Panc1 (cell line): ENCODE measurements around the gene RILP.

ENCODE experiments used
- SIN3A ChIP-seq: IDR thresholded peaks from 2 replicates; pipeline ENCODE4 v1.6.1; 2012; ENCODE audit warnings: low read depth, mild to moderate bottlenecking, low read length, moderate library complexity, borderline replicate concordance; ENCODE audit not compliant: insufficient read depth
- TF ChIP-seq, protein P1 (sequence below): fragments of 450-650 bp; IDR thresholded peaks from 2 replicates; pipeline ENCODE4 v1.5.1; 2017; ENCODE audit warnings: mild to moderate bottlenecking

DNA sequence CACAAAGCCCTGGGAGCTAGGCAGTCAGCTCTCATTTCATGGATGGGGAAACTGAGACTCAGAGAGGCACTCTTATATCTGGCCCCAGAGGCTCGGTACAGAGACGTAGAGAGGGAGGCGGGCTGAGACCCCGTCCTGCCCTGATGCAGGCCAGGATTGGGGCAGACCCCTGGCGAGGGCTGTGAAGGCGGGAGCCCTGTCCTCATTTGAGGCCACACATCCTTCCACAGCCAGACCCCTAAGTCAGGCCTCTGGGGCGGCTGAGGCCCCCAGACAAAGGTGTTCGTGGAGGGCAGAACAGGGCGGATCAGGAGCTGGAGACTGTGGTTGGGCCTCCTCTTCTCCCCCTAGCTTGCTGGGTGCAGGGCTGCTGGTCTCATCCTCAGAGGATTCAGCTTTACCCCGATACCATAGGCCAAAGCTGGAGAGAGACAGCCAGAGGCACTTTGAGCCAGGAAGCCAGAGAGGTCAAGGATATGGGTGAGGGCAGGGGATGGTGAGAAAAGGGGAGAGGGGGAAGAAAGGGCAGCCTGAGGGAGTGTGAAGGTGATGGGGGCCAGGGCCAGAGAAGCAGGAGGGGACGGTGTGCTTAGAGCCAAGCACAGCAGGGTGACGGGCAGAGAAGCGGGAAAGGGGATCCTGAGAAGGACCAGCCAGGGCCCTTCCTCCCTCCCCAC lies 3.3 kb downstream of the RILP start:
- no peak for TF ChIP-seq SIN3A
- TF ChIP-seq, protein P1, sequence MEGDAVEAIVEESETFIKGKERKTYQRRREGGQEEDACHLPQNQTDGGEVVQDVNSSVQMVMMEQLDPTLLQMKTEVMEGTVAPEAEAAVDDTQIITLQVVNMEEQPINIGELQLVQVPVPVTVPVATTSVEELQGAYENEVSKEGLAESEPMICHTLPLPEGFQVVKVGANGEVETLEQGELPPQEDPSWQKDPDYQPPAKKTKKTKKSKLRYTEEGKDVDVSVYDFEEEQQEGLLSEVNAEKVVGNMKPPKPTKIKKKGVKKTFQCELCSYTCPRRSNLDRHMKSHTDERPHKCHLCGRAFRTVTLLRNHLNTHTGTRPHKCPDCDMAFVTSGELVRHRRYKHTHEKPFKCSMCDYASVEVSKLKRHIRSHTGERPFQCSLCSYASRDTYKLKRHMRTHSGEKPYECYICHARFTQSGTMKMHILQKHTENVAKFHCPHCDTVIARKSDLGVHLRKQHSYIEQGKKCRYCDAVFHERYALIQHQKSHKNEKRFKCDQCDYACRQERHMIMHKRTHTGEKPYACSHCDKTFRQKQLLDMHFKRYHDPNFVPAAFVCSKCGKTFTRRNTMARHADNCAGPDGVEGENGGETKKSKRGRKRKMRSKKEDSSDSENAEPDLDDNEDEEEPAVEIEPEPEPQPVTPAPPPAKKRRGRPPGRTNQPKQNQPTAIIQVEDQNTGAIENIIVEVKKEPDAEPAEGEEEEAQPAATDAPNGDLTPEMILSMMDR, result no peak
